Smooth muscle cell (in vitro differentiated cells): Measurements from ENCODE around the gene GRK6. TPM values are rescaled to one million over a fixed set of nuclear protein-coding genes. Genes with fewer than 3 reads are reported as not detected.

Experiments
- DNase-seq: peaks from one replicate; lab custom pipeline; 2025; ENCODE audit not compliant: unreplicated experiment; lab: John Stamatoyannopoulos, UW
- H2AFZ ChIP-seq: fragments of 200-600 bp; sonication (generic); 2 replicates; pipeline ENCODE4 v1.6.0; 2016; ENCODE audit warnings: antibody characterized with exemption, low read depth, mild to moderate bottlenecking
- H3F3A ChIP-seq: fragments of 200-600 bp; sonication (generic); 2 replicates; pipeline ENCODE4 v1.6.0; 2017; ENCODE audit warnings: antibody characterized with exemption, low read depth
- H3K27ac ChIP-seq: fragments of 200-600 bp; sonication (generic); 2 replicates; pipeline ENCODE4 v1.5.1; 2016; ENCODE audit warnings: low read depth, mild to moderate bottlenecking
- H3K27me3 ChIP-seq: fragments of 200-600 bp; sonication (generic); 2 replicates; pipeline ENCODE4 v1.6.1; 2016; ENCODE audit warnings: low read depth, mild to moderate bottlenecking
- H3K36me3 ChIP-seq: fragments of 200-600 bp; sonication (generic); 2 replicates; pipeline ENCODE4 v1.5.1; 2016; ENCODE audit warnings: low read depth
- H3K4me1 ChIP-seq: fragments of 200-600 bp; sonication (generic); 2 replicates; pipeline ENCODE4 v1.5.1; 2016; ENCODE audit warnings: low read depth
- H3K4me2 ChIP-seq: fragments of 200-600 bp; sonication (generic); 2 replicates; pipeline ENCODE4 v1.6.0; 2016; ENCODE audit warnings: mild to moderate bottlenecking
- H3K4me3 ChIP-seq: fragments of 200-600 bp; sonication (generic); 2 replicates; pipeline ENCODE4 v1.5.1; 2016; ENCODE audit warnings: mild to moderate bottlenecking
- H3K79me2 ChIP-seq: fragments of 200-600 bp; sonication (generic); 2 replicates; pipeline ENCODE4 v1.6.0; 2016; ENCODE audit warnings: low read depth, mild to moderate bottlenecking
- H3K9ac ChIP-seq: fragments of 200-600 bp; sonication (generic); 2 replicates; pipeline ENCODE4 v1.6.0; 2016; ENCODE audit warnings: low read depth
- H3K9me3 ChIP-seq: fragments of 200-600 bp; sonication (generic); replicated peaks from 2 replicates; pipeline ENCODE4 v1.5.1; 2016; ENCODE audit warnings: low read depth
- H4K20me1 ChIP-seq: fragments of 200-600 bp; sonication (generic); 2 replicates; pipeline ENCODE4 v1.6.0; 2016; ENCODE audit warnings: low read depth
- CTCF ChIP-seq: fragments of 200-600 bp; sonication (generic); IDR thresholded peaks from 2 replicates; pipeline ENCODE4 v1.5.1; 2017; ENCODE audit warnings: borderline replicate concordance, mild to moderate bottlenecking, antibody characterized with exemption; ENCODE audit not compliant: insufficient read depth, poor library complexity, severe bottlenecking
- WGBS: methylation state at CpG from one replicate; pipeline ENCODE4 v1.1.7; 2016; ENCODE audit warnings: low lambda C conversion rate; 5-methylcytosine and 5-hydroxymethylcytosine counted together
- polyA plus RNA-seq: library from polyadenylated mRNA; unstranded; fragments of >200 nt; fragmentation: Nextera tagmentation; extraction: Ambion mirVana; gene quantifications from 2 replicates; pipeline ENCODE4 v1.2.1, GENCODE V29; 2016
- total RNA-seq: library from RNA; depleted of rRNA; stranded (reverse); fragments of >200 nt; gene quantifications from 2 replicates; pipeline ENCODE4 v1.2.3, GENCODE V29; 2014

GRK6 gene
- total and polyA plus RNA-seq, 2 experiments from 2014 or later = 20.8 to 28.5 TPM

- peaks cover 11% of the 10 kb centered on the region for H3K4me1 ChIP-seq
- no peak overlapping the region for H3K4me3 ChIP-seq
- peaks cover 15% of the 10 kb centered on the region for H3K79me2 ChIP-seq
- no peak overlapping the region for H2AFZ ChIP-seq
- no peaks in the 10 kb centered on the region for H3K27me3 ChIP-seq
- WGBS = 93% methylated on average over 10 of the region's 10 CpGs
- no peak overlapping the region for H3K9ac ChIP-seq
- peaks cover 22% of the 10 kb centered on the region for H4K20me1 ChIP-seq
- no peaks in the 10 kb centered on the region for H3F3A ChIP-seq
- no peaks in the 10 kb centered on the region for H3K9me3 ChIP-seq
- no peak for TF ChIP-seq CTCF
- H3K36me3 ChIP-seq = no peaks in the 10 kb centered on the region
- DNase-seq = no peak
- H3K27ac ChIP-seq = no peak overlapping the region
- H3K4me2 ChIP-seq = no peak overlapping the region
Measured at GRCh38 chr5:177428574-177429217, 2.2 kb downstream of the GRK6 start.

GRCh38 chr5:177429248-177430040 is 3.0 kb downstream of the GRK6 start:
- peaks cover 22% of the 10 kb centered on the region for H4K20me1 ChIP-seq
- 82% methylated on average over 5 of the region's 6 CpGs for WGBS

GRCh38 chr5:177430140-177430951 is 3.9 kb downstream of the GRK6 start:
- Histone ChIP-seq H3K9me3 (no peaks in the 10 kb centered on the region), H3F3A (no peaks in the 10 kb centered on the region), H2AFZ (no peak overlapping the region), H3K27ac (no peak overlapping the region), H4K20me1 (peaks cover 22% of the 10 kb centered on the region), H3K27me3 (no peaks in the 10 kb centered on the region), H3K36me3 (no peaks in the 10 kb centered on the region), H3K4me3 (no peak overlapping the region), H3K79me2 (peaks cover 15% of the 10 kb centered on the region), H3K4me2 (no peak overlapping the region), H3K9ac (no peak overlapping the region), H3K4me1 (peaks cover 11% of the 10 kb centered on the region)
- 92% methylated on average over 26 of the region's 26 CpGs for WGBS
- no peak for TF ChIP-seq CTCF
- no peak for DNase-seq

More at GRCh38 chr5:177429248-177430040, 3.0 kb downstream of the GRK6 start:
- Histone ChIP-seq H3K9me3 (no peaks in the 10 kb centered on the region), H3K27ac (no peak overlapping the region), H3K4me2 (no peak overlapping the region), H3K9ac (no peak overlapping the region), H3K79me2 (peaks cover 15% of the 10 kb centered on the region), H3K4me3 (no peak overlapping the region), H3K4me1 (peaks cover 11% of the 10 kb centered on the region), H2AFZ (no peak overlapping the region), H3K36me3 (no peaks in the 10 kb centered on the region), H3K27me3 (no peaks in the 10 kb centered on the region), H3F3A (no peaks in the 10 kb centered on the region)
- no peak for DNase-seq
- no peak for TF ChIP-seq CTCF
